WTC11 (cell line): Measurements from ENCODE around the gene THBD. TPM values are rescaled to one million over a fixed set of nuclear protein-coding genes. Genes with fewer than 3 reads are reported as not detected.

Source experiments
- ATAC-seq: fragments of 200-7000 bp; cut with Tn5 transposase; 2 replicates; pipeline ENCODE4 v1.10.0; 2021; ENCODE audit warnings: mild to moderate bottlenecking, moderate library complexity
- CTCF ChIA-PET: fragments of 300-600 bp; sonication (Branson Sonifier 250); formaldehyde crosslinking; loops from one replicate; lab custom pipeline; 2021; ENCODE audit warnings: antibody characterized with exemption; lab: Charles Lee
- POLR2A ChIA-PET: fragments of 350-600 bp; sonication (Branson Sonifier 250); formaldehyde crosslinking; loops from one replicate; lab custom pipeline; 2021; ENCODE audit warnings: antibody characterized with exemption; lab: Charles Lee
- DNase-seq: peaks from one replicate; pipeline ENCODE4 v3.0.0; 2021; ENCODE audit warnings: low spot score
- H3K27ac Mint-ChIP-seq: 2 replicates; pipeline ENCODE4 v1.8.0; 2021; ENCODE audit warnings: mixed read lengths
- H3K27me3 Mint-ChIP-seq: 2 replicates; pipeline ENCODE4 v1.8.0; 2021; ENCODE audit warnings: low read depth, mild to moderate bottlenecking, moderate library complexity, mixed read lengths
- H3K36me3 Mint-ChIP-seq: 2 replicates; pipeline ENCODE4 v1.8.0; 2021; ENCODE audit warnings: mixed read lengths
- H3K4me1 Mint-ChIP-seq: 2 replicates; pipeline ENCODE4 v1.8.0; 2022; ENCODE audit warnings: mixed read lengths
- H3K4me3 Mint-ChIP-seq: 2 replicates; pipeline ENCODE4 v1.8.0; 2021; ENCODE audit warnings: mild to moderate bottlenecking, moderate library complexity, mixed read lengths
- H3K9me3 Mint-ChIP-seq: 2 replicates; pipeline ENCODE4 v1.8.0; 2021; ENCODE audit warnings: mixed read lengths
- CBFB ChIP-seq: sonication (generic); formaldehyde crosslinking; IDR thresholded peaks from 2 replicates; pipeline ENCODE4 v1.8.1; 2022; ENCODE audit warnings: mild to moderate bottlenecking, low read depth, missing genetic modification reagents
- CREB1 ChIP-seq: sonication (generic); formaldehyde crosslinking; IDR thresholded peaks from 2 replicates; pipeline ENCODE4 v1.8.0; 2023; ENCODE audit warnings: mild to moderate bottlenecking, missing genetic modification reagents
- EMX1 ChIP-seq: fragments of 250-450 bp; sonication (Bioruptor Pico); IDR thresholded peaks from 2 replicates; pipeline ENCODE4 v1.8.0; 2021; ENCODE audit warnings: mild to moderate bottlenecking
- ERG ChIP-seq: fragments of 250-450 bp; sonication (Bioruptor Pico); IDR thresholded peaks from 2 replicates; pipeline ENCODE4 v1.8.0; 2021; ENCODE audit warnings: mild to moderate bottlenecking
- FOXK1 ChIP-seq: sonication (generic); formaldehyde crosslinking; IDR thresholded peaks from 2 replicates; pipeline ENCODE4 v1.8.0; 2022; ENCODE audit warnings: mild to moderate bottlenecking, moderate library complexity, missing genetic modification reagents
- GRHL2 ChIP-seq: fragments of 250-450 bp; sonication (Bioruptor Pico); IDR thresholded peaks from 2 replicates; pipeline ENCODE4 v1.8.0; 2022; ENCODE audit warnings: mild to moderate bottlenecking, moderate library complexity; ENCODE audit not compliant: insufficient replicate concordance, severe bottlenecking
- MXD4 ChIP-seq: fragments of 250-450 bp; sonication (Bioruptor Pico); IDR thresholded peaks from 2 replicates; pipeline ENCODE4 v1.8.0; 2021; ENCODE audit warnings: mild to moderate bottlenecking, moderate library complexity, borderline replicate concordance
- MYBL2 ChIP-seq: sonication (generic); formaldehyde crosslinking; IDR thresholded peaks from 2 replicates; pipeline ENCODE4 v1.8.1; 2023; ENCODE audit warnings: mild to moderate bottlenecking, moderate library complexity, missing genetic modification reagents
- NFATC4 ChIP-seq: fragments of 250-450 bp; sonication (Bioruptor Pico); IDR thresholded peaks from 2 replicates; pipeline ENCODE4 v1.9.0; 2021; ENCODE audit warnings: mild to moderate bottlenecking
- NFYB ChIP-seq: sonication (generic); formaldehyde crosslinking; conservative IDR thresholded peaks from 2 replicates; pipeline ENCODE4 v1.8.0; 2022; ENCODE audit warnings: low read depth, missing genetic modification reagents
- PREB ChIP-seq: sonication (generic); formaldehyde crosslinking; IDR thresholded peaks from 2 replicates; pipeline ENCODE4 v1.8.1; 2022; ENCODE audit warnings: mild to moderate bottlenecking, missing genetic modification reagents, moderate library complexity, borderline replicate concordance
- SMAD3 ChIP-seq: sonication (generic); formaldehyde crosslinking; IDR thresholded peaks from 2 replicates; pipeline ENCODE4 v1.8.0; 2022; ENCODE audit warnings: missing genetic modification reagents, mild to moderate bottlenecking, borderline replicate concordance
- USF2 ChIP-seq: sonication (generic); formaldehyde crosslinking; IDR thresholded peaks from 2 replicates; pipeline ENCODE4 v1.8.1; 2023; ENCODE audit warnings: mild to moderate bottlenecking, missing genetic modification reagents, moderate library complexity
- ZBTB43 ChIP-seq: sonication (generic); formaldehyde crosslinking; IDR thresholded peaks from 2 replicates; pipeline ENCODE4 v1.8.1; 2023; ENCODE audit warnings: mild to moderate bottlenecking, missing genetic modification reagents
- ZNF121 ChIP-seq: sonication (generic); formaldehyde crosslinking; IDR thresholded peaks from 2 replicates; pipeline ENCODE4 v1.8.0; 2023; ENCODE audit warnings: missing genetic modification reagents
- ZNF317 ChIP-seq: sonication (generic); formaldehyde crosslinking; IDR thresholded peaks from 2 replicates; pipeline ENCODE4 v1.8.1; 2023; ENCODE audit warnings: low read depth, mild to moderate bottlenecking, moderate library complexity, missing genetic modification reagents, borderline replicate concordance
- ZNF396 ChIP-seq: fragments of 250-450 bp; sonication (Bioruptor Pico); IDR thresholded peaks from 2 replicates; pipeline ENCODE4 v1.8.0; 2021; ENCODE audit warnings: mild to moderate bottlenecking, moderate library complexity, borderline replicate concordance
- ZNF532 ChIP-seq: fragments of 250-450 bp; sonication (Bioruptor Pico); IDR thresholded peaks from 2 replicates; pipeline ENCODE4 v1.9.0; 2021; ENCODE audit warnings: mild to moderate bottlenecking, borderline replicate concordance
- total RNA-seq: library from RNA; stranded (reverse); gene quantifications from 3 replicates; pipeline ENCODE4 v1.2.3, GENCODE V29; 2021

The THBD gene
- total RNA-seq, 1 experiment from 2014 or later, result 1.0 TPM

GRCh38 chr20:23003077-23003635 lies 46.3 kb downstream of the THBD start:
- H3K4me1 Mint-ChIP-seq, result peaks cover 9% of the 10 kb centered on the region
- CTCF ChIA-PET, result no interaction called here
- H3K27ac Mint-ChIP-seq, result no peak overlapping the region
- H3K36me3 Mint-ChIP-seq, result no peaks in the 10 kb centered on the region
- no peaks in the 10 kb centered on the region; the same call in 1 of the 2 replicates for H3K27me3 Mint-ChIP-seq
- H3K4me3 Mint-ChIP-seq, result no peak overlapping the region
- POLR2A ChIA-PET, result no interaction called here
- TF ChIP-seq ZNF396 (CRISPR knock-in tag) (no peak), PREB (no peak), ZBTB43 (no peak), ZNF121 (CRISPR knock-in tag) (no peak), SMAD3 (CRISPR knock-in tag) (no peak), ERG (CRISPR knock-in tag) (no peak)
- no peak for ATAC-seq
- no peak for DNase-seq
- H3K9me3 Mint-ChIP-seq, result no peaks in the 10 kb centered on the region

GRCh38 chr20:23002276-23002675 lies 47.2 kb downstream of the THBD start:
- POLR2A ChIA-PET, result no interaction called here
- ATAC-seq, result no peak
- H3K4me3 Mint-ChIP-seq, result no peak overlapping the region
- H3K27me3 Mint-ChIP-seq, result no peaks in the 10 kb centered on the region; the same call in 1 of the 2 replicates
- CTCF ChIA-PET, result no interaction called here
- TF ChIP-seq NFATC4 (no peak), MXD4 (CRISPR knock-in tag) (no peak), USF2 (CRISPR knock-in tag) (no peak), GRHL2 (CRISPR knock-in tag) (no peak), NFYB (CRISPR knock-in tag) (no peak), ZNF532 (CRISPR knock-in tag) (no peak), FOXK1 (CRISPR knock-in tag) (no peak), MYBL2 (CRISPR knock-in tag) (no peak), EMX1 (no peak), ERG (CRISPR knock-in tag) (no peak), CBFB (CRISPR knock-in tag) (no peak), ZNF317 (CRISPR knock-in tag) (no peak), CREB1 (CRISPR knock-in tag) (no peak)
- TF ChIP-seq, all 79 proteins: peak for 0
- DNase-seq, result no peak
- Mint-ChIP-seq H3K27ac (no peak overlapping the region), H3K4me1 (peaks cover 2% of the 10 kb centered on the region), H3K36me3 (no peaks in the 10 kb centered on the region), H3K9me3 (no peaks in the 10 kb centered on the region)
